ENCODE data around the gene SLC26A4. TPM values are rescaled to one million over a fixed set of nuclear protein-coding genes. Genes with fewer than 3 reads are reported as not detected.

Gene SLC26A4
- total RNA-seq, 1 donor from 2014 or later: 0.12 TPM

GRCh38 chr7:107643407-107643806 lies 17.2 kb upstream of the SLC26A4 start:
- H3K27me3 Mint-ChIP-seq (ENCODE audit: low read depth): peaks cover 19% of the 10 kb centered on the region
- no peak overlapping the region for H3K4me3 Mint-ChIP-seq
- H3K27ac Mint-ChIP-seq (ENCODE audit: unreplicated experiment): no peak overlapping the region
- no peak for DNase-seq (ENCODE audit: low read depth, low spot score)
- H3K4me1 Mint-ChIP-seq: no peaks in the 10 kb centered on the region
- peaks cover 6% of the 10 kb centered on the region for H3K9me3 Mint-ChIP-seq
- peaks cover 3% of the 10 kb centered on the region for H3K36me3 Mint-ChIP-seq (ENCODE audit: low read depth)
- no peak for TF ChIP-seq CTCF (conservative IDR thresholded peaks at IDR 0.05)

- peaks cover 19% of the 10 kb centered on the region for H3K27me3 Mint-ChIP-seq (ENCODE audit: low read depth)
- no peak for DNase-seq (ENCODE audit: low read depth, low spot score)
- H3K27ac Mint-ChIP-seq (ENCODE audit: unreplicated experiment): no peak overlapping the region
- peaks cover 6% of the 10 kb centered on the region for H3K9me3 Mint-ChIP-seq
- no peaks in the 10 kb centered on the region for H3K4me1 Mint-ChIP-seq
- no peak overlapping the region for H3K4me3 Mint-ChIP-seq
- no peak for TF ChIP-seq CTCF (conservative IDR thresholded peaks at IDR 0.05)
- peaks cover 3% of the 10 kb centered on the region for H3K36me3 Mint-ChIP-seq (ENCODE audit: low read depth)
Observed at GRCh38 chr7:107643938-107644308, 16.7 kb upstream of the SLC26A4 start.

GRCh38 chr7:107644309-107644974 lies 16.2 kb upstream of the SLC26A4 start:
- Mint-ChIP-seq H3K9me3 (peaks cover 6% of the 10 kb centered on the region), H3K27ac (ENCODE audit: unreplicated experiment) (no peak overlapping the region), H3K27me3 (ENCODE audit: low read depth) (peaks cover 19% of the 10 kb centered on the region), H3K4me3 (no peak overlapping the region), H3K36me3 (ENCODE audit: low read depth) (peaks cover 3% of the 10 kb centered on the region), H3K4me1 (no peaks in the 10 kb centered on the region)
- no peak for DNase-seq (ENCODE audit: low read depth, low spot score)
- TF ChIP-seq CTCF (conservative IDR thresholded peaks at IDR 0.05): no peak

GRCh38 chr7:107652642-107653041 lies 8.0 kb upstream of the SLC26A4 start:
- H3K27me3 Mint-ChIP-seq (ENCODE audit: low read depth): peaks cover 33% of the 10 kb centered on the region
- H3K4me3 Mint-ChIP-seq: no peak overlapping the region
- peaks cover 2% of the 10 kb centered on the region for H3K36me3 Mint-ChIP-seq (ENCODE audit: low read depth)
- DNase-seq (ENCODE audit: low read depth, low spot score): no peak
- no peak overlapping the region for H3K27ac Mint-ChIP-seq (ENCODE audit: unreplicated experiment)
- no peaks in the 10 kb centered on the region for H3K4me1 Mint-ChIP-seq
- H3K9me3 Mint-ChIP-seq: peaks cover 2% of the 10 kb centered on the region
- no peak for TF ChIP-seq CTCF (conservative IDR thresholded peaks at IDR 0.05)

- Mint-ChIP-seq H3K27me3 (ENCODE audit: low read depth) (peaks cover 83% of the 10 kb centered on the region), H3K4me3 (no peak overlapping the region)
Observed at GRCh38 chr7:107658467-107658866, 2.2 kb upstream of the SLC26A4 start.

More at GRCh38 chr7:107658467-107658866, 2.2 kb upstream of the SLC26A4 start:
- Mint-ChIP-seq H3K9me3 (no peaks in the 10 kb centered on the region), H3K36me3 (ENCODE audit: low read depth) (no peaks in the 10 kb centered on the region), H3K27ac (ENCODE audit: unreplicated experiment) (no peak overlapping the region), H3K4me1 (peaks cover 11% of the 10 kb centered on the region)
- no peak for TF ChIP-seq CTCF (conservative IDR thresholded peaks at IDR 0.05)
- DNase-seq (ENCODE audit: low read depth, low spot score): no peak

Data from neural crest cell (in vitro differentiated cells).